ENCODE measurements around the gene SLC23A1. TPM values are rescaled to one million over a fixed set of nuclear protein-coding genes. Genes with fewer than 3 reads are reported as not detected.

The SLC23A1 gene
- total and polyA plus RNA-seq, 9 of the 15 experiments (the other 6 are each of a cell fraction or from before 2014, with no cell fraction given) = 0.03 to 0.20 (median 0.05) TPM; not detected in 5

- TF ChIP-seq ADNP (tag; IDR thresholded peaks at IDR 0.05) (no peak), ZNF436 (CRISPR knock-in tag; IDR thresholded peaks at IDR 0.05) (no peak), MEF2A (IDR thresholded peaks at IDR 0.05; ENCODE audit: control insufficient read depth, low read depth, low read length) (no peak), ZNF512 (tag; IDR thresholded peaks at IDR 0.05) (no peak), SRF (CRISPR knock-in tag; IDR thresholded peaks at IDR 0.05) (peak in 1 of 2 experiments; percentile 60; a peak in 1 of 4 replicates), E2F5 (CRISPR knock-in tag; IDR thresholded peaks at IDR 0.05) (no peak), EZH2 (IDR thresholded peaks at IDR 0.05; ENCODE audit: borderline replicate concordance, low read depth, low read length) (no peak), NCOA2 (IDR thresholded peaks at IDR 0.05; ENCODE audit: partially characterized antibody in 2 of 2) (no peak), ZNF699 (CRISPR knock-in tag; IDR thresholded peaks at IDR 0.05; ENCODE audit: insufficient replicate concordance) (no peak)
- TF ChIP-seq, protein P1, sequence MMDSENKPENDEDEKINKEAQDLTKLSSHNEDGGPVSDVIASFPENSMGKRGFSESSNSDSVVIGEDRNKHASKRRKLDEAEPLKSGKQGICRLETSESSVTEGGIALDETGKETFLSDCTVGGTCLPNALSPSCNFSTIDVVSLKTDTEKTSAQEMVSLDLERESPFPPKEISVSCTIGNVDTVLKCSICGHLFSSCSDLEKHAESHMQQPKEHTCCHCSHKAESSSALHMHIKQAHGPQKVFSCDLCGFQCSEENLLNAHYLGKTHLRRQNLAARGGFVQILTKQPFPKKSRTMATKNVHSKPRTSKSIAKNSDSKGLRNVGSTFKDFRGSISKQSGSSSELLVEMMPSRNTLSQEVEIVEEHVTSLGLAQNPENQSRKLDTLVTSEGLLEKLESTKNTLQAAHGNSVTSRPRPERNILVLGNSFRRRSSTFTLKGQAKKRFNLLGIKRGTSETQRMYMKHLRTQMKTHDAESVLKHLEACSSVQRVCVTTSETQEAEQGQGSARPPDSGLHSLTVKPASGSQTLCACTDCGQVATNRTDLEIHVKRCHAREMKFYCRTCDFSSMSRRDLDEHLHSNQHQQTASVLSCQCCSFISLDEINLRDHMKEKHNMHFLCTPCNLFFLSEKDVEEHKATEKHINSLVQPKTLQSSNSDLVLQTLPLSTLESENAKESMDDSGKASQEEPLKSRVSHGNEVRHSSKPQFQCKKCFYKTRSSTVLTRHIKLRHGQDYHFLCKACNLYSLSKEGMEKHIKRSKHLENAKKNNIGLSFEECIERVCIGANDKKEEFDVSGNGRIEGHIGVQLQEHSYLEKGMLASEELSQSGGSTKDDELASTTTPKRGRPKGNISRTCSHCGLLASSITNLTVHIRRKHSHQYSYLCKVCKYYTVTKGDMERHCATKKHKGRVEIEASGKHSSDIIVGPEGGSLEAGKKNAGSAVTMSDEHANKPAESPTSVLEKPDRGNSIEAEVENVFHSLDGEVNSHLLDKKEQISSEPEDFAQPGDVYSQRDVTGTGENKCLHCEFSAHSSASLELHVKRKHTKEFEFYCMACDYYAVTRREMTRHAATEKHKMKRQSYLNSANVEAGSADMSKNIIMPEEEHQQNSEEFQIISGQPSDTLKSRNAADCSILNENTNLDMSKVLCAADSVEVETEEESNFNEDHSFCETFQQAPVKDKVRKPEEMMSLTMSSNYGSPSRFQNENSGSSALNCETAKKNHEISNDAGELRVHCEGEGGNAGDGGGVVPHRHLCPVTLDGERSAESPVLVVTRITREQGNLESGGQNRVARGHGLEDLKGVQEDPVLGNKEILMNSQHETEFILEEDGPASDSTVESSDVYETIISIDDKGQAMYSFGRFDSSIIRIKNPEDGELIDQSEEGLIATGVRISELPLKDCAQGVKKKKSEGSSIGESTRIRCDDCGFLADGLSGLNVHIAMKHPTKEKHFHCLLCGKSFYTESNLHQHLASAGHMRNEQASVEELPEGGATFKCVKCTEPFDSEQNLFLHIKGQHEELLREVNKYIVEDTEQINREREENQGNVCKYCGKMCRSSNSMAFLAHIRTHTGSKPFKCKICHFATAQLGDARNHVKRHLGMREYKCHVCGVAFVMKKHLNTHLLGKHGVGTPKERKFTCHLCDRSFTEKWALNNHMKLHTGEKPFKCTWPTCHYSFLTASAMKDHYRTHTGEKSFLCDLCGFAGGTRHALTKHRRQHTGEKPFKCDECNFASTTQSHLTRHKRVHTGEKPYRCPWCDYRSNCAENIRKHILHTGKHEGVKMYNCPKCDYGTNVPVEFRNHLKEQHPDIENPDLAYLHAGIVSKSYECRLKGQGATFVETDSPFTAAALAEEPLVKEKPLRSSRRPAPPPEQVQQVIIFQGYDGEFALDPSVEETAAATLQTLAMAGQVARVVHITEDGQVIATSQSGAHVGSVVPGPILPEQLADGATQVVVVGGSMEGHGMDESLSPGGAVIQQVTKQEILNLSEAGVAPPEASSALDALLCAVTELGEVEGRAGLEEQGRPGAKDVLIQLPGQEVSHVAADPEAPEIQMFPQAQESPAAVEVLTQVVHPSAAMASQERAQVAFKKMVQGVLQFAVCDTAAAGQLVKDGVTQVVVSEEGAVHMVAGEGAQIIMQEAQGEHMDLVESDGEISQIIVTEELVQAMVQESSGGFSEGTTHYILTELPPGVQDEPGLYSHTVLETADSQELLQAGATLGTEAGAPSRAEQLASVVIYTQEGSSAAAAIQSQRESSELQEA (IDR thresholded peaks at IDR 0.05; ENCODE audit: low read depth) = peak; percentile 84
- TF ChIP-seq, protein P2, sequence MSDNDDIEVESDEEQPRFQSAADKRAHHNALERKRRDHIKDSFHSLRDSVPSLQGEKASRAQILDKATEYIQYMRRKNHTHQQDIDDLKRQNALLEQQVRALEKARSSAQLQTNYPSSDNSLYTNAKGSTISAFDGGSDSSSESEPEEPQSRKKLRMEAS (CRISPR knock-in tag; IDR thresholded peaks at IDR 0.05) = peak; percentile 97
- TF ChIP-seq, protein P3, sequence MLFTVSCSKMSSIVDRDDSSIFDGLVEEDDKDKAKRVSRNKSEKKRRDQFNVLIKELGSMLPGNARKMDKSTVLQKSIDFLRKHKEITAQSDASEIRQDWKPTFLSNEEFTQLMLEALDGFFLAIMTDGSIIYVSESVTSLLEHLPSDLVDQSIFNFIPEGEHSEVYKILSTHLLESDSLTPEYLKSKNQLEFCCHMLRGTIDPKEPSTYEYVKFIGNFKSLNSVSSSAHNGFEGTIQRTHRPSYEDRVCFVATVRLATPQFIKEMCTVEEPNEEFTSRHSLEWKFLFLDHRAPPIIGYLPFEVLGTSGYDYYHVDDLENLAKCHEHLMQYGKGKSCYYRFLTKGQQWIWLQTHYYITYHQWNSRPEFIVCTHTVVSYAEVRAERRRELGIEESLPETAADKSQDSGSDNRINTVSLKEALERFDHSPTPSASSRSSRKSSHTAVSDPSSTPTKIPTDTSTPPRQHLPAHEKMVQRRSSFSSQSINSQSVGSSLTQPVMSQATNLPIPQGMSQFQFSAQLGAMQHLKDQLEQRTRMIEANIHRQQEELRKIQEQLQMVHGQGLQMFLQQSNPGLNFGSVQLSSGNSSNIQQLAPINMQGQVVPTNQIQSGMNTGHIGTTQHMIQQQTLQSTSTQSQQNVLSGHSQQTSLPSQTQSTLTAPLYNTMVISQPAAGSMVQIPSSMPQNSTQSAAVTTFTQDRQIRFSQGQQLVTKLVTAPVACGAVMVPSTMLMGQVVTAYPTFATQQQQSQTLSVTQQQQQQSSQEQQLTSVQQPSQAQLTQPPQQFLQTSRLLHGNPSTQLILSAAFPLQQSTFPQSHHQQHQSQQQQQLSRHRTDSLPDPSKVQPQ (CRISPR knock-in tag; IDR thresholded peaks at IDR 0.05; ENCODE audit: borderline replicate concordance) = no peak
These were observed 41.2 kb downstream of the SLC23A1 start, which contains the start of gene PAIP2 (continued) for GRCh38 chr5:139341689-139342422.
